A673 (cell line): Measurements from ENCODE around the gene GPR21.

ENCODE experiments used
- EZH2 ChIP-seq: fragments of 200-600 bp; sonication (generic); IDR thresholded peaks from 2 replicates; pipeline ENCODE4 v1.6.1; 2017; ENCODE audit warnings: borderline replicate concordance, low read depth, mild to moderate bottlenecking, mixed read lengths, antibody characterized with exemption, low read length; ENCODE audit not compliant: poor library complexity, severe bottlenecking
- TF ChIP-seq, protein P1 (sequence below): fragments of 300-800, 200-600 bp; sonication (generic); conservative IDR thresholded peaks from 2 replicates; pipeline ENCODE4 v1.5.1; 2017; ENCODE audit warnings: low read depth, mild to moderate bottlenecking, antibody characterized with exemption, low read length, moderate library complexity, mixed read lengths

DNA sequence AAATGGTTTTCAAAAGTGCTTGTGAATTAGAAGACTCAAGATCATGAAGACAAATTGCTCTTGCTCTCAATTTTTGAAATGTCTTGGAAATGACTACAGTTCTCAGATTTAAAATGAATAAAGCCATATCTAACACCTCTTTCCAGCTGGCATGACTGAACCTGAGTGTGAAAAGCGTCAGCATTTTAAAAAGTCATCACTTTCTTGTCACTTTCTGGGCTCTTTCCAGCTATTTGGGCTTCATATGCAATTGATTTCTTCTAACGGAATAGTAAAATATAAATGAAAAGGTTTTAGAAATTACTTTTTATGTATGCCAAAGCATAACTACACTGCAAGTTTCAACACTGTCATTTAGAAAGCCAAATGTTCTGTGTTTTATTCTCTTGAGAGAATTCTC, 2.3 kb downstream of the GPR21 start:
- TF ChIP-seq EZH2 = no peak
- TF ChIP-seq, protein P1, sequence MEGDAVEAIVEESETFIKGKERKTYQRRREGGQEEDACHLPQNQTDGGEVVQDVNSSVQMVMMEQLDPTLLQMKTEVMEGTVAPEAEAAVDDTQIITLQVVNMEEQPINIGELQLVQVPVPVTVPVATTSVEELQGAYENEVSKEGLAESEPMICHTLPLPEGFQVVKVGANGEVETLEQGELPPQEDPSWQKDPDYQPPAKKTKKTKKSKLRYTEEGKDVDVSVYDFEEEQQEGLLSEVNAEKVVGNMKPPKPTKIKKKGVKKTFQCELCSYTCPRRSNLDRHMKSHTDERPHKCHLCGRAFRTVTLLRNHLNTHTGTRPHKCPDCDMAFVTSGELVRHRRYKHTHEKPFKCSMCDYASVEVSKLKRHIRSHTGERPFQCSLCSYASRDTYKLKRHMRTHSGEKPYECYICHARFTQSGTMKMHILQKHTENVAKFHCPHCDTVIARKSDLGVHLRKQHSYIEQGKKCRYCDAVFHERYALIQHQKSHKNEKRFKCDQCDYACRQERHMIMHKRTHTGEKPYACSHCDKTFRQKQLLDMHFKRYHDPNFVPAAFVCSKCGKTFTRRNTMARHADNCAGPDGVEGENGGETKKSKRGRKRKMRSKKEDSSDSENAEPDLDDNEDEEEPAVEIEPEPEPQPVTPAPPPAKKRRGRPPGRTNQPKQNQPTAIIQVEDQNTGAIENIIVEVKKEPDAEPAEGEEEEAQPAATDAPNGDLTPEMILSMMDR = no peak
